K562 (cell line): ENCODE results near the gene PREP.

Experiments
- BCLAF1 ChIP-seq, 2 experiments: fragments of 450-650 bp in 1 of 2; IDR thresholded peaks; 2 replicates each; pipeline ENCODE4 v1.6.1; 2011 to 2017; ENCODE audit warnings: low read depth in 2 of 2, antibody characterized with exemption in 1 of 2, borderline replicate concordance in 1 of 2, low read length in 1 of 2, mild to moderate bottlenecking in 1 of 2, mixed read lengths in 1 of 2; ENCODE audit not compliant: control insufficient read depth in 1 of 2
- BRF1 ChIP-seq: IDR thresholded peaks from 3 replicates; pipeline ENCODE4 v1.6.1; 2011; ENCODE audit warnings: borderline replicate concordance, mild to moderate bottlenecking; ENCODE audit not compliant: insufficient read length; ENCODE audit errors: extremely low read depth
- CTCF ChIP-seq, 3 experiments: IDR thresholded peaks in 2 of 3; conservative IDR thresholded peaks in 1 of 3; 2 replicates each; pipeline ENCODE4 v1.5.1; 2011 to 2012; ENCODE audit warnings: low read length in 3 of 3, mild to moderate bottlenecking in 3 of 3, control low read depth in 2 of 3, improper control_type of control experiment in 1 of 3, inconsistent platforms in 1 of 3, low read depth in 1 of 3, mixed read lengths in 1 of 3, moderate library complexity in 1 of 3; ENCODE audit not compliant: insufficient read depth in 2 of 3
- E4F1 ChIP-seq: fragments of 250-450 bp; sonication (Bioruptor Pico); IDR thresholded peaks from 2 replicates; pipeline ENCODE4 v1.5.0; 2021; ENCODE audit warnings: mild to moderate bottlenecking, borderline replicate concordance
- EP400 ChIP-seq: fragments of 450-650 bp; IDR thresholded peaks from 2 replicates; pipeline ENCODE4 v1.6.1; 2017; ENCODE audit warnings: antibody characterized with exemption, mild to moderate bottlenecking, moderate library complexity
- FOXA3 ChIP-seq, 2 experiments: fragments of 450-650 bp in 1 of 2; sonication (generic) in 1 of 2; formaldehyde crosslinking; IDR thresholded peaks in 1 of 2; conservative IDR thresholded peaks in 1 of 2; 2 replicates each; pipeline versions ENCODE4 v1.4.0 to v1.8.0; 2020 to 2022; ENCODE audit warnings: mild to moderate bottlenecking in 2 of 2, missing genetic modification reagents in 1 of 2
- MXI1 ChIP-seq: IDR thresholded peaks from 2 replicates; pipeline ENCODE4 v1.6.1; 2011; ENCODE audit warnings: low read depth, mild to moderate bottlenecking, improper control_type of control experiment, low read length
- NFYB ChIP-seq: IDR thresholded peaks from 2 replicates; pipeline ENCODE4 v1.6.1; 2011; ENCODE audit warnings: mild to moderate bottlenecking, moderate library complexity; ENCODE audit not compliant: insufficient read length; ENCODE audit errors: extremely low read depth
- RNF219 ChIP-seq: fragments of 250-450 bp; sonication (Bioruptor Pico); IDR thresholded peaks from 2 replicates; pipeline ENCODE4 v1.5.0; 2022; ENCODE audit warnings: mild to moderate bottlenecking
- UBTF ChIP-seq, 2 experiments: IDR thresholded peaks; 2 replicates each; pipeline ENCODE4 v1.6.1; 2012; ENCODE audit warnings: improper control_type of control experiment in 2 of 2, low read depth in 2 of 2, low read length in 2 of 2, borderline replicate concordance in 1 of 2
- ZBTB11 ChIP-seq, 3 experiments: fragments of 200-800 bp in 1 of 3; fragments of 250-450 bp in 1 of 3; fragments of 450-650 bp in 1 of 3; sonication (Bioruptor Pico) in 1 of 3; sonication (Bioruptor generic) in 1 of 3; formaldehyde crosslinking in 1 of 3; IDR thresholded peaks; 2 replicates each; pipeline versions ENCODE4 v1.6.1 to v1.8.0; 2016 to 2022; ENCODE audit warnings: mild to moderate bottlenecking in 2 of 3, missing genetic modification characterization in 2 of 3, missing compliant biosample characterization in 1 of 3, moderate library complexity in 1 of 3

- TF ChIP-seq NFYB (no peak), UBTF (IDR thresholded peaks at IDR 0.05; ENCODE audit: borderline replicate concordance in 1 of 2, low read depth in 2 of 2, low read length in 2 of 2) (no peak), FOXA3 (CRISPR knock-in tag; conservative IDR thresholded peaks at IDR 0.05 in 1 of 2, IDR thresholded peaks at IDR 0.05 in 1 of 2) (no peak), MXI1 (no peak), CTCF (IDR thresholded peaks at IDR 0.05 in 2 of 3, conservative IDR thresholded peaks at IDR 0.05 in 1 of 3; ENCODE audit: insufficient read depth in 2 of 3, low read depth in 1 of 3, low read length in 3 of 3) (no peak), E4F1 (no peak), BCLAF1 (IDR thresholded peaks at IDR 0.05; ENCODE audit: borderline replicate concordance in 1 of 2, control insufficient read depth in 1 of 2, low read depth in 2 of 2, low read length in 1 of 2) (no peak), RNF219 (no peak), ZBTB11 (CRISPR knock-in tag; IDR thresholded peaks at IDR 0.05) (no peak), EP400 (no peak), BRF1 (no peak)
These were observed 102.8 kb downstream of the PREP start for GRCh38 chr6:105300090-105300489.
